Activated CD8-positive, alpha-beta memory T cell treated with anti-CD3 and anti-CD28 coated beads for 1 hour (primary cell): ENCODE data around the gene RIOK3.
A peak's percentile ranks its signal among the peaks of the same experiment; 100 is the strongest.
"Not testable (repeated sequence)": the region's sequence is repeated elsewhere in the genome, so short reads cannot be mapped to it uniquely, and the experiment has no call there.

Source experiments
- DNase-seq, 2 donors: peaks; one replicate each; pipeline ENCODE4 v3.0.0-alpha.2; 2020; ENCODE audit warnings: low read depth in 1 of 2; ENCODE audit errors: extremely low read depth in 1 of 2

The RIOK3 gene, protein sequence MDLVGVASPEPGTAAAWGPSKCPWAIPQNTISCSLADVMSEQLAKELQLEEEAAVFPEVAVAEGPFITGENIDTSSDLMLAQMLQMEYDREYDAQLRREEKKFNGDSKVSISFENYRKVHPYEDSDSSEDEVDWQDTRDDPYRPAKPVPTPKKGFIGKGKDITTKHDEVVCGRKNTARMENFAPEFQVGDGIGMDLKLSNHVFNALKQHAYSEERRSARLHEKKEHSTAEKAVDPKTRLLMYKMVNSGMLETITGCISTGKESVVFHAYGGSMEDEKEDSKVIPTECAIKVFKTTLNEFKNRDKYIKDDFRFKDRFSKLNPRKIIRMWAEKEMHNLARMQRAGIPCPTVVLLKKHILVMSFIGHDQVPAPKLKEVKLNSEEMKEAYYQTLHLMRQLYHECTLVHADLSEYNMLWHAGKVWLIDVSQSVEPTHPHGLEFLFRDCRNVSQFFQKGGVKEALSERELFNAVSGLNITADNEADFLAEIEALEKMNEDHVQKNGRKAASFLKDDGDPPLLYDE

DNA sequence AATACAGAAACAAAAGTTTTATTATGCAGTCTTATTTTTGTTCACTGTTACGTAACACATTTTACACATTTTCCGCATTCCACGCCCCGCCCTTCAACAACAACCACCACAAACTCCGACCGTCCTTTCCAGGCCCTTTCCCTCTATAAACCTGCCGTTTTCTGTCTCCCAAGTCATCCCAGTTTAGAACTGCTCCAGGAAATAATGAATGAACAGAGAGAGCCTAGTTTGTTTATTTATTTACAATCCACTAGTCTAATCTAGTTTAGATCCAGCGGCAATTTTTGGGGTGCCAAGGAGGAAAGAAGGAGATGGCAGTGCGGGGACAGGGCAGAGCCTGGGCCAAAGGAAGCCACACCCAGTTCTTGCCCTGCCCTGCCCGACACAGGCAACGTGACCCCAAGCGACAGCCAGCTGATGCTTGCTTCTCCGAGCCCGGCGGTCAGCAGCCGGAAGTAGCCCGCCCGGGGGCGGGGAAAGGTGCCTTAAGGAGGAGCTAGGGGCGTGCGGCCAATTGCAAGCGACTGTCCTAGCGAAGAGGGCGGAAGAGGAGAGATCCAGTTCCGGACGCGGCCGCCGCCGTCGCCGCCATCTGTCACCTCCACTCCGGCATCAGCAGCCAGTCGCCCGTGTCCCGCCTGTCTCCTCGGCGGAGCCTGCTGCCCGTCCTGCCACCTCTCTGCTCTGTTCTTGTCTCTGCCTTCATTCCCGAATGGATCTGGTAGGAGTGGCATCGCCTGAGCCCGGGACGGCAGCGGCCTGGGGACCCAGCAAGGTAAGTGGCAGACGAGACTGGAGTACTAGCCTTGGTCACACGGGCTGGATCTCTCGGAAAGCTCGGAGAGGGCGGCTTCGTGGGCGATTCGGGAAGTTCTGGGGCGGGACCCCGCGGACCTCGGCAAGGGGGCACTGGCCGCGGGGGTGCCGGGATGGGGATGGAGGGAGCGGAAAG lies at the start of gene RIOK3:
TSS of gene RIOK3 (plus strand) at position 560 of the 952 bp plus-strand sequence. CDS start at position 713, 153 bp downstream.
- peak; percentile 50 to 78 for DNase-seq

DNA sequence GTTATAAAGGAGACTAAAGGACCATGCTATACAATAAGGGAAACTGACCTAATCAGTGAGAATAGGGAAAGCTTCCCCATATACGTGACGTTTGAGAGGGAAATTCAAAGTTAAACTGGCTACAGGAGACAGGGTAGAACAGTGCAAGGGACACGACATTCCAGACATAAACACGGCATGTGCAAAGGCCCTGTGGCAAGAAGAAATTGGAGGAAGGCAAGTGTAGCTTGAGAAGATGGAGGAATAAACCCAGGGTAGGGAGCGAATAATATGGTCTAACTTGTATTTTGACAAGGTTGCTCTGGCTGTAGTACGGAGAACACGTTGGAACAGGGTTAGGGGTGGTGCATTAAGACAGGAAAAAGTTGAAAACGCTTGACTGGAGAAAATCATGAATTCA lies 49.8 kb upstream of the RIOK3 start:
- DNase-seq = no peak

DNA sequence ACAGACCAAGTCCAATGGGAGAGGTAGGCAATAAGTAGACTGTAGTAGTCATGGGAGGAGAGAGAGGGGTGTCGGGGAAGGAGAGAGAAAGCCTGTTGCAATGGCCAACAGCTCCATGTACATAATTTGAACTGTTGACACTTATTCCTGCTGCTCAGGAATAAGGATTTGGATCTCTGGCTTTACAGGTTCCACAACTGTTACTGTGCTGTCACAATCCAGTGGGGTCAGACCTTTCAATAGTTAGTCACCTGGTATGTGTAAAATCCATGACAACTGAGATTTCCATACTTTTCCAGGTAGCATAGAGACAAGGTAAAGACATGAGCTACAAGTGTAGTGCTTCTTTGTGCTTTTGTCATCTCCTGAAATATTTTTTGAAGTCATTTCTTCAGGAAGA lies 47.5 kb upstream of the RIOK3 start:
- DNase-seq = no peak

DNA sequence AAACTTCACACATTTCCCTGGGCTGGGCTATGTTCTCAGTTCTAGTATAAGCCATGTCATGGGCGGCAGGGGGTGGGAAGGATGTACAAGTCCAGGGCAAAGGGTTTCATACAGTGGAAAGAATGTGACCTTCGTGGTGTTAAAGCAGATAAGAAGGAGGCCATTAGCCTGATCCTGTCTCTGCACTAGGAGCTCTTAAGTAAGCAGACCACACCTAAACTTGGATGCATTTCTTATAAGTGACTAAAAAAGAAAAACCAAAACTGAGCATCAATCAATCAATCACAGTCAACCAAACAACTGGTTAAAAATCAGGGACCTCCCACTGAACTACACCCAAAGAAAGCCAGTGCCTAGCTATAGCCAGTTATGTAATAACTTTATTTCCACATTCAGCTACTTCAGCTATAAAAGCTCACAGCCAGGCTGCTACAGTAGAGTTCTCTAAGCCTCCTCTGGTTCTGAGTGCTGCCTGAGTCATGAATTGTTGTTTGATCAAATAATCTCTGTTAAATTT lies 46.8 kb upstream of the RIOK3 start:
- no peak for DNase-seq

DNA sequence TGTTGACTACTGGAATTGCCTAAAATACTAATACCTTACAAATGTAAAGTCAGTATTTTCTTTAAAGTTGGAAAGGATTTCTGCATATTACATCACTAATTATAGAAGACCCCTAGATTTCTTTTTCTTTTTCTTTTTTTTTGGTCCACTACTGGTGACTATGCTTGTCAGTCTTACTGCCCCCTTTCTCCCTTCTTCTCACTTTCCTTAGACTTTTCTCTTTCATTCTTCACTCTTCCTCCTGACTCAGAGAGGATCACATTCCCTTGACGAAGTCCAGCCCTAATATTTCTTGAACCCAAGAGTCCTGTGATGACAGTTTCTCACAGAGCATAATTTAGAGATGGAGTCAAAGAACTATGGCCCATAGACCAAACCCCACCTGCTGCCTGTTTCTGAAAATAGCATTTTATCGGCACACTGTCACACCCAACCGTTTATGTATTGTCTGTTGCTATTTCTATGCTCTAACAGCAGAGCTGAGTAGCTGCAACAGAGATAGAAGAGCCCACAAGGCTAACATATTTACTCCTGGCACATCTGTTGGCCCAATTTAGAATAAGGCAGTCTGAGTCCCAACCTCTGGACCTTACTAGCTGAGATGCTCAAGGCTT lies 40.6 kb upstream of the RIOK3 start:
- DNase-seq = no peak

DNA sequence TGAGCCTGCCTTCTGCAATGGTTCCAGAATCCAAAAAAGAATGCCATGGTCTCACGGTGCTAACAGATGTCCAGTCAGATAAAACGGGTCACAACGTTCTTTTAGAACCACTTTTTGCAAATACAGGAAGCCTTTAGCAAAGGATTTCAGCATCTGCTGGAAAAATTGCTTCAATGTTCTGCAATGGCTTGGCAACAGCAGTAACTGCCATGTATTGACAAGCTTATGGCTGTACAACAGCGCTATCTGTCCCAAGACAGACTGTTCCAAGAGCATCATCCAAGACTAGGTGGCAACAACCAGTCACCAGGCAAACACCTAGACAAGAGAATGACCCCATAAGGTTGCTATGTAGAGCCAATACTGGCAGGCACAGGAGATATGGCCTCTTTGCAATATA lies 37.6 kb upstream of the RIOK3 start:
- DNase-seq = no peak

DNA sequence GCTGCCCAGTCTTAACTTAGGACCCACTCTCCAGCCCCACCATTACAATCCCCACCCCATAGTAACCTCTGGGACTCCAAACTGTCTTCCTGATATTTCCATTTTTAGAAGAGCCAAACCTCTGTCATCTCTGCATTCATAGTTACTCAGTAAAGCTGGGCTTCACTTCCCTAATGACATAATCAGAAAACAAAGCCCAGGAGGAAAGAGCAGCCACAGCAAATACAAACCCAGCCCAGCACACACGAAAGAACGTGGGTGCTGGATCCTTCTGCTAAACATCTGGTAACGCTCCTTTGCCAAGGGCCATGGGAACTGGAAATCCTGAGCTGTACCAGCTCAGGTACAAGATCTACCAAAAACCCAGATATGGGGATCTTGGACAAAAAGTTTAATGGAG lies 36.8 kb upstream of the RIOK3 start:
- DNase-seq = no peak

DNA sequence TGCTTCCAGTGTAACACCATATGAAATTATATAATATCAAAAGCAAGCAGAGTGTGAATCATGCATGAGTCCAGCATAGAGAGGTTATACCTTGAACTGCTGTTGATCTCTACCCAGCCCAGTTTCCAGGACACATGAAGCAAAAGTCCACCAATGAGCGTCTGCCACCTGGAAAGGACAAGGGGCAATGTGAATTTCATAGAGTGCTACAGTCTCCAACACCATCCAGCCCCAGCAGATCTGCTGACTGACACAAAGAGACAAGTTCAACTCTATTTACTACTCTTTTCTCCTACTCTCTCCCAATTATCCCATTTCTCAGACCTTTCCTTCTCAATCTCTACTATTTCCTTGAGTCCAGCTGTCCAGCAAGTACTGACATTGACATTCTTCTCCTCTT lies 31.8 kb upstream of the RIOK3 start:
- DNase-seq = no peak

DNA sequence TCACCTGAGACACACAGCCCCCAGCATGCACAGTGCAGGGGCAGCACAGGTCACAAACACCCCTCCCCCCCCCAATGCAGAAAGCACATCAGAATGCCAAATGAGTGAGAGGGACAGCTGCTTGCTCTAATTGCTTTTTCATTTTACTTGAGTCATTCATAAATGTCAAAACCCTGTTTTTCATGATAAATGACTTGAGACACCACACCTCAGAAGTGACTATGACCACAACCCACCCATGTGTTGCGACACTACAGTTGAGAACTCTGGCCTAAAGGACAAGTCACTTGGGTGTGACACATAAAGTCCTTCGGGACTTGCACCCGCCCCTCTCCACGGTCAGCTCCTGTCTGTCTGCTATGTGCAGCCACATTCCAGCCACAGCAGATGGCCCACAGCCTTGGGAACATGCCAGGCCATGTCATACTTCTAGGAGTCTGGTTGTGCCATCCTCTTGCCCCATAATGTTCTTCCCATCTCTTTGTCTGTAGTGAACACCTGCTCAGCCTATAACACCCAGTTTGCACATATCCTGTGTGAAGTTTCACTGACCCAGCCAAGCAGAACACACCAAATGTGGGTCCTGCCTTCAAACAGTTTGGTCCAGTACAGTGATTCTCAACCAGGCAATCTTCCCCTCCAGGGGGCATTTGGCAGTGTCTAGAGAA lies 30.2 kb upstream of the RIOK3 start:
- DNase-seq = peak in 1 of 2 donors; percentile 1

DNA sequence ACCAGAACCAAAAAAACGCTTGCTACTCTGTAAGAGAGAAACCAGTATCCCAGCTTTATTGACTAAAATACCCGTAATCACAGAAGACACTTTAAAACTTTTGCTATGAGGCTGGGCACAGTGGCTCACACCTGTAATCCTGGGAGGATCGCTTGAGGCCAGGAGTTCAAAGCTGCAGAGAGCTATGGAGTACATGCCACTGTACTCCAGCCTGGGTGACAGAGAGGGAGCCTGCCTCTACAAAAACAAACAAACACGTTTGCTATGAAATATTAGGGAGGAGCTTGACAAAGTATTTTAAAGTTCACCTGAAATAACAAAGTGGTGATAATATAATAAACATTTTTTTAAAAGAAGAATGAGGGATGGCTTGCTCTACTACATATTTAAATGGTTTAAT lies 28.5 kb upstream of the RIOK3 start:
- no peak for DNase-seq

DNA sequence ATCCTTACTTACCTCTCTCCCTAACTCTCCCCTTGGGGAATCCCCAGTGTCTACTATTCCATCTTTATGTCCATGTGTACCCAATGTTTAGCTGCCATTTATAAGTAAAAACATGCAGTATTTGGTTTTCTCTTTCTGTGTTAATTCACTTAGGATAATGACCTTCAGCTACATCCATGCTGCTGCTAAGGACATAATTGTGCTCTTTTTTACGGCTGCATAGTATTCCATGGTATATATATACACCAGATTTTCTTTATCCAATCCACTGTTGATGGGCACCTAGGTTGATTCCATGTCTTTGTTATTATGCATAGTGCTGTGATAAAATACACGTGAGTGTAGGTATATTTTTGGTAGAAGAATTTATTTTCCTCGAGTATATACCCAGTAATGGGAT lies 24.3 kb upstream of the RIOK3 start:
- DNase-seq = no peak

DNA sequence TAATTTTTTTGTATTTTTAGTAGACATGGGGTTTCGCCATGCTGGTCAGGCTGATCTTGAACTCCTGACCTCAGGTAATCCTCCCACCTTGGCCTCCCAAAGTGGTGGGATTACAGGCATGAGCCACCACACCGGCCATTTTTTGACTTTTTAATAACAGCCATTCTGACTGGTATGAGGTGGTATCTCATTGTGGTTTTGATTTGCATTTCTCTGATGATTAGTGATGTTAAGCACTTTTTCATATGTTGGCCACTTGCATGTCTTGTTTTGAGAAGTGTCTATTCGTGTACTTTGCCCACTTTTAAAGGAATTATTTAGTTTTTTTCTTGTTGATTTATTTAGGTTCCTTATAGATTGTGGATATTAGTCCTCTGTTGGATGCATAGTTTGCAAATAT lies 23.5 kb upstream of the RIOK3 start:
- DNase-seq = not testable (repeated sequence)

DNA sequence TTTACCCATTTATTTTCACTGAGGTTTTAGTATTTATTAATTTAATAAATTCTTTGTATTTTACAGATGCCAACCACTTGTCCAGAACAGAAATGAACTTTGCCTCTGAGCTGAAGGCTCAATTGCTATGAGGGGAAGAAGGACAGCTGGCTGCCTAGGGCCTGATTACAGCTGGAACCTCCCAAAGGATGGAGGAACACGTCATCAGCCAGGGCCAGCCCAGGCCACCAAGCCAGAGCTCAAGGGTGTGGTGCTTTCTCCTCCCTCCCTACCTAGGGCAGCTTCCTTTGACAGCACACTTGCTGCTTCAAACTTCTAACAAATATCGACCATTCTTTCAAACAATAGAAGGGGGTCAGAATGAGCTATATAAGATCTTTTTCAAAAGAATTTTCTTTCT lies 19.7 kb upstream of the RIOK3 start:
- no peak for DNase-seq

DNA sequence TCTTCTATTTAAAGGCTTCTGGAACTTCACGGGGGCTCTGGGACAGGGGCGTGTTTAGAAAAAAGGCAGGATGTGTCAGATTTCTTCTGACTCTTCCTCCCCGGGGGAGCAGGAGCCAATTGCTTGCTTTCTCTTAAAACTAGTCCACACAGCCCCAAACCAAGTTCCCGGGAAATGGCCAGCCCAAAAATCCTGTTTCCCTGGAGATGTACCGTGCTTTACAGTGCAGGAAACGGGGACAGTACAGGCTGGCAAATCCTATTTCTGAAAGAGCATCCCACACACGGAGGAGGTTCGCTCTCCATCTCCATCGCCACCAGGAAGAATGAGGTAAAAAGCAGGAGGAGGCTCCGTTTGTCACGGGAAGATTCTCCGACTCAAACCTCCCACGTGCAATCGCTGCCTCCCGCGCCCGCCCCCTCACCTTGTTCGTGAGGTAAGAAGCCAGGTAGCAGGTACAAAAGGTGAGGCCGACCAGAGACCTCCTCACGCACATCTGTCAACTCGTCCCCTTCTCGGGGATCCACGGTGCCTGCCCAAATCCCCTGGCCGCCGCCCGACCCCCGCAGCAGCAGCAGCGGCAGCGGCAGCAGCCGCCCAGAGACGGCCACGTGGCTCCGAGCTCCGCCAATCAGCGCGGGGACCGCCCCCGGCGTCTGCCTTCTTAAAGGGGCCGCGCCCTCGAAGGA lies 15.6 kb upstream of the RIOK3 start:
- DNase-seq = peak; percentile 32 to 67

DNA sequence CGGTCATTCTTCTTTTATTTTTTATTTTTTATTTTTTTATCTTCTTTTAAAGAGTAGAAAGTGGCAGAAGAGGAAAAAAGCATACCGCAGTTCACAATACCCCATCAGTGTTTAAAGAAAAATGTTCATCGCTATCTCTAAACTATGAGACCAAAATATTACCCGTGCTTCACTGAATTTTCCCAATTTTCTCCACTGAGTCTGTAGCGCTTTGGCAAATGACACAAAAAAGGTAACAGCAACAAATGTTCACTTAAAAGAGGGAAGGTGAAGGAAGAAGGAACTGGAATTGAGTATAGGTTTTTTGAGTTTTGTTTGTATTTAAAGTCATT lies 15.1 kb upstream of the RIOK3 start:
- DNase-seq = no peak

DNA sequence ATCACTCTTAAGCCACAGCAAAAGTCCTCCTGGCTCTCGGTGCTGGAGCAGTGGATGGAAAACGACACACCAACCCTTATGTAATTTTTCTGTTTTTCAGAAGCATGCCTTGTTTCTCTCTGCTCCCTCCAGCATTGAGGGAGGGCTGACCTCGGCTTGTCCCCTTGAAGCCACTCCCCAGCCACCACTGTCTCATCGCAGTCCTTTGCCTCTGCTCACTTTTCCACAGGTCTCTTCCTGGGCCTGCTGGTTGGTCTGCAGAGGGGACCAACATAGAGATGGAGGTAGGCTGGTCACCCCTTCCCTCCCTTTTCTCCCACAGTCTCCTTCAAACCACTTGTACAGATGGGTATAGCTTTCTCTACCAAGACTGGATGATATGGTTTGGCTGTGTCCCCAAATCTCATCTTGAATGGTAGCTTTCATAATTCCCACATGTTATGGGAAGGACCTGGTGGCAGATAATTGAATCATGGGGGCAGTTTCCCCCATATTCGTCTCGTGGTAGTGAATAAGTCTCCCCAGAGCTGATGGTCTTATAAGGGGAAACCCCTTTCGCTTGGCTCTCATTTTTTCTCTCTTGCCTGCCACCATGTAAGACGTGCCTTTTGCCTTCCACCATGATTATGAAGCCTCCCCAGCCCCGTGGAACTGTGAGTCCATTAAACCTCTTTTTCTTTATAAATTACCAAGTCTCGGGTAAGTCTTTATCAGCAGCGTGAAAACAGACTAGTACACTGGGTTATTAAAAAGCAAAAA lies 14.3 kb upstream of the RIOK3 start:
- no peak for DNase-seq

DNA sequence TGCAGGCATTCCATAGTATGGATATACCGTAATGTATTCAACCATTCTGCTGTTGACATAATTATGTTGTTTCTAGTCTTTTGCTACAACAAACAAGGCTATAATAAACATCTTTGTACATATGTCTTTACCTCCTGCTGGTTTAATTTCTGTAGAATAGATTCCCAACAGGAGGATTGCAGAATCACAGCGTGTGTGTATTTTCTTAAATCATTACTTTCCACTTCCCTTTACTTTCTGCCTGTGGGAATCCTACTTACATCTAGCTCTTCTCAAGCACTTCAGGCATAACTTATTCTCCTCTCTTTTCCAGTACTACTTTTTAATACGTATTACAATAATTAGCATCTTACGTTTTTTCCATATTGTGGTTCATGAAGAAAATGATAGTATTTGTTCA lies 13.0 kb upstream of the RIOK3 start:
- DNase-seq = no peak

DNA sequence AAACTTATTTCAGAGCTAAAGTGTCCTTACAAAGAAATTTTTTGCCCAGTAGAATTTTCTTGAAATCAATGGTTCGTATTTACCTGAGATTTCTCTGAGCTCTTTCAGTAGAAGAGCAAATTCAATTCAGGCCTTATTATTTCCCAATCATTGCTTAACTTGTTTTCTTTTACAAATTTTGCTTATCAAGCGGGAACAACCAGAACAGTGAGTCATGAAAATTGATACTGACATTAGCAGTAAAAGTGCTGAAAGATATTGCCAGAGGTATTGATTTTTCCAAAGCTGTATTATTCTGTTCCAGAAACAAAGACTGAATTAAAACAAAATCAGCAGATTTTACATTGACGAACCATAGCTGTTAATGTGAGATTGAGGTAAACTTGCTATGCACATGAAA lies 10.1 kb upstream of the RIOK3 start:
- DNase-seq = no peak

DNA sequence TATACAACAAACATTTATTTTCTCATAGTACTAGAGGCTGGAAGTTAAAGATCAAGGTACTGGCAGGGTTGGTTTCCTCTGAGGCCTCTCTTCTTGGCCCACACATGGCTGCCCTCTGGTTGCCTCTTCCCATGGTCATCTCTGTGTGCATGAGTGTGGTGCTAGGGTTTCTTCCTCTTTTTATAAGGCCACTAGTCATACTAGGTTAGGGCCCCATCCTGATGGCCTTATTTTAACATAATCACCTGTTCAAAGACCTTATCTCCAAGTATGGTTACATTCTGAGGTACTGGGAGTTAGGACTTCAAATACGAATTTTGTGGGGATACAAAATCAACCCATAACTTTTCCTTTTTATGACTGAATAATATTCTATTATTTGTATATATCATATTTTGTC lies 4.8 kb upstream of the RIOK3 start:
- DNase-seq = no peak
